HEK293 (cell line): ENCODE measurements around the gene SERTAD3.

Experiments used
- BCL11A ChIP-seq: fragments of 450-650 bp; formaldehyde crosslinking; IDR thresholded peaks from 2 replicates; pipeline ENCODE4 v1.5.1; 2016; ENCODE audit warnings: low read depth, missing biosample characterization, missing genetic modification characterization
- FEZF1 ChIP-seq: fragments of 450-650 bp; formaldehyde crosslinking; IDR thresholded peaks from 2 replicates; pipeline ENCODE4 v1.5.1; 2016; ENCODE audit warnings: missing biosample characterization, missing genetic modification characterization
- GLI2 ChIP-seq: fragments of 450-650 bp; formaldehyde crosslinking; IDR thresholded peaks from 2 replicates; pipeline ENCODE4; 2017; ENCODE audit warnings: missing biosample characterization, missing genetic modification characterization, low read depth, borderline replicate concordance
- GLIS2 ChIP-seq: fragments of 450-650 bp; formaldehyde crosslinking; IDR thresholded peaks from 2 replicates; pipeline ENCODE4 v1.5.1; 2016; ENCODE audit warnings: missing biosample characterization, missing genetic modification characterization
- HOXA7 ChIP-seq: sonication (generic); formaldehyde crosslinking; IDR thresholded peaks from 2 replicates; pipeline ENCODE4 v1.8.1; 2022; ENCODE audit warnings: missing genetic modification reagents, borderline replicate concordance
- IKZF3 ChIP-seq: fragments of 450-650 bp; IDR thresholded peaks from 2 replicates; pipeline ENCODE4 v1.5.0; 2018; ENCODE audit warnings: missing biosample characterization, mild to moderate bottlenecking, missing genetic modification characterization, moderate library complexity
- PBX3 ChIP-seq: sonication (generic); formaldehyde crosslinking; IDR thresholded peaks from 2 replicates; pipeline ENCODE4 v1.8.1; 2022; ENCODE audit warnings: mild to moderate bottlenecking, moderate library complexity, missing genetic modification reagents
- REST ChIP-seq: fragments of 450-650 bp; formaldehyde crosslinking; IDR thresholded peaks from 2 replicates; pipeline ENCODE4 v1.5.1; 2016; ENCODE audit warnings: missing biosample characterization, missing genetic modification characterization
- ZEB2 ChIP-seq: fragments of 450-650 bp; formaldehyde crosslinking; IDR thresholded peaks from 2 replicates; pipeline ENCODE4 v1.5.1; 2016; ENCODE audit warnings: missing biosample characterization, missing genetic modification characterization
- ZFHX2 ChIP-seq: fragments of 450-650 bp; formaldehyde crosslinking; conservative IDR thresholded peaks from 2 replicates; pipeline ENCODE4 v1.5.1; 2016; ENCODE audit warnings: missing biosample characterization, missing genetic modification characterization
- ZNF157 ChIP-seq: fragments of 450-650 bp; formaldehyde crosslinking; IDR thresholded peaks from 2 replicates; pipeline ENCODE4 v1.5.1; 2016; ENCODE audit warnings: missing biosample characterization, missing genetic modification characterization
- ZNF18 ChIP-seq: fragments of 450-650 bp; formaldehyde crosslinking; IDR thresholded peaks from 2 replicates; pipeline ENCODE4 v1.5.1; 2016; ENCODE audit warnings: missing biosample characterization, missing genetic modification characterization
- ZNF221 ChIP-seq: fragments of 450-650 bp; formaldehyde crosslinking; IDR thresholded peaks from 2 replicates; pipeline ENCODE4 v1.5.1; 2017; ENCODE audit warnings: missing biosample characterization, missing genetic modification characterization, borderline replicate concordance
- ZNF274 ChIP-seq, 2 experiments: fragments of 200-500 bp in 1 of 2; fragments of 450-650 bp in 1 of 2; sonication (Bioruptor generic) in 1 of 2; formaldehyde crosslinking in 1 of 2; IDR thresholded peaks; 2 replicates each; pipeline versions ENCODE4 v1.5.1 to v1.6.1; 2014 to 2016; ENCODE audit warnings: borderline replicate concordance in 1 of 2, inconsistent platforms in 1 of 2, low read length in 1 of 2, missing biosample characterization in 1 of 2, missing genetic modification characterization in 1 of 2
- ZNF394 ChIP-seq: fragments of 450-650 bp; formaldehyde crosslinking; IDR thresholded peaks from 2 replicates; pipeline ENCODE4 v1.5.1; 2016; ENCODE audit warnings: missing biosample characterization, missing genetic modification characterization, mild to moderate bottlenecking, moderate library complexity, borderline replicate concordance
- ZNF398 ChIP-seq: fragments of 450-650 bp; formaldehyde crosslinking; IDR thresholded peaks from 2 replicates; pipeline ENCODE4 v1.5.1; 2017; ENCODE audit warnings: missing biosample characterization, missing genetic modification characterization
- ZNF513 ChIP-seq: fragments of 450-650 bp; IDR thresholded peaks from 2 replicates; pipeline ENCODE4 v1.5.1; 2018; ENCODE audit warnings: missing biosample characterization, missing genetic modification characterization
- ZNF530 ChIP-seq: fragments of 450-650 bp; formaldehyde crosslinking; IDR thresholded peaks from 2 replicates; pipeline ENCODE4 v1.5.1; 2016; ENCODE audit warnings: low read depth, missing biosample characterization, missing genetic modification characterization
- ZNF639 ChIP-seq: fragments of 450-650 bp; formaldehyde crosslinking; IDR thresholded peaks from 2 replicates; pipeline ENCODE4 v1.5.1; 2016; ENCODE audit warnings: missing biosample characterization, missing genetic modification characterization
- ZNF768 ChIP-seq: fragments of 450-650 bp; formaldehyde crosslinking; IDR thresholded peaks from 2 replicates; pipeline ENCODE4 v1.5.1; 2018; ENCODE audit warnings: missing biosample characterization, mild to moderate bottlenecking, missing genetic modification characterization
- ZNF830 ChIP-seq: fragments of 450-650 bp; IDR thresholded peaks from 2 replicates; pipeline ENCODE4 v1.5.0; 2018; ENCODE audit warnings: missing biosample characterization, missing genetic modification characterization, low read depth, mild to moderate bottlenecking, moderate library complexity
- ZNF837 ChIP-seq: fragments of 450-650 bp; formaldehyde crosslinking; IDR thresholded peaks from 2 replicates; pipeline ENCODE4 v1.5.1; 2016; ENCODE audit warnings: missing biosample characterization, missing genetic modification characterization
- ZSCAN23 ChIP-seq: fragments of 450-650 bp; formaldehyde crosslinking; IDR thresholded peaks from 2 replicates; pipeline ENCODE4 v1.5.1; 2016; ENCODE audit warnings: missing biosample characterization, missing genetic modification characterization
- ZSCAN5A ChIP-seq: fragments of 450-650 bp; formaldehyde crosslinking; IDR thresholded peaks from 2 replicates; pipeline ENCODE4 v1.5.1; 2016; ENCODE audit warnings: missing biosample characterization, missing genetic modification characterization

The SERTAD3 gene

GRCh38 chr19:40464059-40465024 is 20.2 kb upstream of the SERTAD3 start (continued):
- no peak for TF ChIP-seq GLI2
- peak; percentile 85; the same call in 1 of the 2 replicates for TF ChIP-seq ZSCAN5A
- no peak for TF ChIP-seq ZNF18 (tag by site-specific recombination)
- TF ChIP-seq REST (tag by site-specific recombination) = peak; percentile 37; the same call in 1 of the 2 replicates
- TF ChIP-seq ZNF639 (tag by site-specific recombination) = no peak; the same call in 1 of the 2 replicates
- TF ChIP-seq GLIS2 (tag by site-specific recombination) = peak; percentile 18; the same call in 1 of the 2 replicates
- no peak for TF ChIP-seq ZNF768 (tag by site-specific recombination)
- peak; percentile 96 for TF ChIP-seq ZEB2 (tag by site-specific recombination)
- TF ChIP-seq ZNF157 (tag by site-specific recombination) = no peak
- no peak for TF ChIP-seq PBX3 (CRISPR knock-in tag)
- no peak for TF ChIP-seq ZNF274 (IDR thresholded peaks at IDR 0.05; ENCODE audit: low read length)
- 0 out of 2 replicates have a peak, but pooled peaks have one; percentile 27 for TF ChIP-seq ZNF274 (tag by site-specific recombination; IDR thresholded peaks at IDR 0.05; ENCODE audit: borderline replicate concordance)
- TF ChIP-seq IKZF3 (tag by site-specific recombination) = peak; percentile 98
- peak; percentile 48; the same call in 1 of the 2 replicates for TF ChIP-seq ZNF398 (tag by site-specific recombination)
- TF ChIP-seq FEZF1 = no peak
- TF ChIP-seq ZSCAN23 = no peak
- TF ChIP-seq HOXA7 (CRISPR knock-in tag) = no peak
- peak; percentile 56; the same call in 1 of the 2 replicates for TF ChIP-seq ZNF394
- TF ChIP-seq ZNF837 (tag by site-specific recombination) = no peak
- TF ChIP-seq ZNF830 (tag by site-specific recombination) = no peak
- 0 out of 2 replicates have a peak, but pooled peaks have one; percentile 27 for TF ChIP-seq BCL11A
- no peak for TF ChIP-seq ZNF513 (tag by site-specific recombination)
- TF ChIP-seq ZFHX2 (tag by site-specific recombination) = 0 out of 2 replicates have a peak, but pooled peaks have one; percentile 15
- no peak for TF ChIP-seq ZNF221 (tag by site-specific recombination)
- TF ChIP-seq ZNF530 (tag by site-specific recombination) = no peak
